ENCODE results near the gene COL5A3. TPM values are rescaled to one million over a fixed set of nuclear protein-coding genes. Genes with fewer than 3 reads are reported as not detected.

COL5A3 gene
- total RNA-seq, 1 experiment from 2014 or later: 0.02 TPM

GRCh38 chr19:10011974-10012373 lies 1.7 kb upstream of the COL5A3 start:
- no peak for DNase-seq (ENCODE audit: low spot score)

GRCh38 chr19:10010939-10011338 lies 635 bp upstream of the COL5A3 start:
- DNase-seq (ENCODE audit: low spot score): no peak

- no peak for DNase-seq (ENCODE audit: low spot score)
These were observed 535 bp downstream of the COL5A3 start for GRCh38 chr19:10009714-10010224.

GRCh38 chr19:10008184-10008765 lies 2.0 kb downstream of the COL5A3 start:
- no peak for DNase-seq (ENCODE audit: low spot score)

GRCh38 chr19:10007371-10008183 lies 2.7 kb downstream of the COL5A3 start:
- peak; percentile 59 for DNase-seq (ENCODE audit: low spot score)

- DNase-seq (ENCODE audit: low spot score): no peak
These were observed 3.5 kb downstream of the COL5A3 start for GRCh38 chr19:10006752-10007323.

GRCh38 chr19:10006335-10006708 lies 4.0 kb downstream of the COL5A3 start:
- DNase-seq (ENCODE audit: low spot score): no peak

- DNase-seq (ENCODE audit: low spot score): no peak
These were observed 4.5 kb downstream of the COL5A3 start for GRCh38 chr19:10005632-10006334.

GRCh38 chr19:10004617-10005016 lies 5.7 kb downstream of the COL5A3 start:
- DNase-seq (ENCODE audit: low spot score): no peak

- DNase-seq (ENCODE audit: low spot score): no peak
These were observed 7.0 kb downstream of the COL5A3 start for GRCh38 chr19:10003271-10003670.

GRCh38 chr19:10001899-10002298 lies 8.4 kb downstream of the COL5A3 start:
- no peak for DNase-seq (ENCODE audit: low spot score)

GRCh38 chr19:10000171-10000826 lies 10.0 kb downstream of the COL5A3 start:
- peak; percentile 41 for DNase-seq (ENCODE audit: low spot score)

- no peak for DNase-seq (ENCODE audit: low spot score)
These were observed 13.8 kb downstream of the COL5A3 start for GRCh38 chr19:9996541-9996940.

- no peak for DNase-seq (ENCODE audit: low spot score)
These were observed 14.3 kb downstream of the COL5A3 start for GRCh38 chr19:9995999-9996398.

- DNase-seq (ENCODE audit: low spot score): no peak
These were observed 15.2 kb downstream of the COL5A3 start for GRCh38 chr19:9995084-9995483.

- no peak for DNase-seq (ENCODE audit: low spot score)
These were observed 18.7 kb downstream of the COL5A3 start for GRCh38 chr19:9991425-9992191.

GRCh38 chr19:9989504-9989903 lies 20.8 kb downstream of the COL5A3 start:
- DNase-seq (ENCODE audit: low spot score): no peak

- no peak for DNase-seq (ENCODE audit: low spot score)
These were observed 23.5 kb downstream of the COL5A3 start for GRCh38 chr19:9986787-9987281.

- no peak for DNase-seq (ENCODE audit: low spot score)
These were observed 28.7 kb downstream of the COL5A3 start for GRCh38 chr19:9981406-9982260.

GRCh38 chr19:9972103-9972502 lies 38.2 kb downstream of the COL5A3 start:
- no peak for DNase-seq (ENCODE audit: low spot score)
